Suppressor macrophage treated with lipopolysaccharide for 4 hours (primary cell): ENCODE measurements around the gene DUSP8.
"Not testable (repeated sequence)": the region's sequence is repeated elsewhere in the genome, so short reads cannot be mapped to it uniquely, and the experiment has no call there.

Source experiments
- DNase-seq: peaks from one replicate; pipeline ENCODE4 v3.0.0-alpha.2; 2020

DUSP8 gene

DNA sequence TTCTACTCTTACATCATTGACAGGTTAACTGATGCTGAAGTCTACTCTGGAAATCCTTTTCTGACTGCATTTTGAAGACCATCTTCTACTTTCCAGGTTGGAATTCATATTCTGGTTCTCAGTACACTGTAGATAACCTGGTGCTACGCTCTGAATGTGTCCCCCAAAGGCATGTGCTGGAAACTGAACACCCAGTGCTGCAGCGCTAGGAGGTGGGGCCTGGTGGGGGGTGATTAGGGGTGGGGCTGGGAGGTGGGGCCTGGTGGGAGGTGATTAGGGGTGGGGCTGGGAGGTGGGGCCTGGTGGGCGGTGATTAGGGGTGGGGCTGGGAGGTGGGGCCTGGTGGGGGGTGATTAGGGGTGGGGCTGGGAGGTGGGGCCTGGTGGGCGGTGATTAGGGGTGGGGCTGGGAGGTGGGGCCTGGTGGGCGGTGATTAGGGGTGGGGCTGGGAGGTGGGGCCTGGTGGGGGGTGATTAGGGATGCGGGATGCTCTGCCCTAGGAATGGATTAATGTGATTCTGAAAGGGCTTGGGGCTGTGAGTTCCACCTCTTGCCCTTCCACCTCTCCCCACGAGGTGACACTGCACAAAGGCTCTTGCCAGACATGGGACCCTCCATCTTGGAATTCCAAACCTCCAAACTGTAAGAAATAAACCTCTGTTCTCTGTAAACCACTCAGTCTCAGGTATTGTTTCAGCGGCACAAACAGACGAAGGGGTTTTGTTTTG is 59.4 kb downstream of the DUSP8 start:
- not testable (repeated sequence) for DNase-seq

GRCh38 chr11:1511937-1512496 is 60.1 kb downstream of the DUSP8 start:
- no peak for DNase-seq

GRCh38 chr11:1510928-1511327 is 61.1 kb downstream of the DUSP8 start:
- DNase-seq, result no peak

DNA sequence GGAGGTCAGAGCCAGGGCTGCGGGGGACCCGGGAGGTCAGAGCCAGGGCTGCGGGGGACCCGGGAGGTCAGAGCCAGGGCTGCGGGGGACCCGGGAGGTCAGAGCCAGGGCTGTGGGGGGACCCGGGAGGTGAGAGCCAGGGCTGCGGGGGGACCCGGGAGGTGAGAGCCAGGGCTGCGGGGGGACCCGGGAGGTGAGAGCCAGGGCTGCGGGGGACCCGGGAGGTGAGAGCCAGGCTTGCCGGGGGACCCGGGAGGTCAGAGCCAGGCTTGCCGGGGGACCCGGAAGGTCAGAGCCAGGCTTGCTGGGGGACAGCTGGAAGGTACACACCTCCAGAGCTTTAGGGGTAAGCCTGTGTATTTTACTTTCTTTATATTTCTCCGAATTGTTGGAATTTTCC is 61.7 kb downstream of the DUSP8 start:
- DNase-seq, result not testable (repeated sequence)

DNA sequence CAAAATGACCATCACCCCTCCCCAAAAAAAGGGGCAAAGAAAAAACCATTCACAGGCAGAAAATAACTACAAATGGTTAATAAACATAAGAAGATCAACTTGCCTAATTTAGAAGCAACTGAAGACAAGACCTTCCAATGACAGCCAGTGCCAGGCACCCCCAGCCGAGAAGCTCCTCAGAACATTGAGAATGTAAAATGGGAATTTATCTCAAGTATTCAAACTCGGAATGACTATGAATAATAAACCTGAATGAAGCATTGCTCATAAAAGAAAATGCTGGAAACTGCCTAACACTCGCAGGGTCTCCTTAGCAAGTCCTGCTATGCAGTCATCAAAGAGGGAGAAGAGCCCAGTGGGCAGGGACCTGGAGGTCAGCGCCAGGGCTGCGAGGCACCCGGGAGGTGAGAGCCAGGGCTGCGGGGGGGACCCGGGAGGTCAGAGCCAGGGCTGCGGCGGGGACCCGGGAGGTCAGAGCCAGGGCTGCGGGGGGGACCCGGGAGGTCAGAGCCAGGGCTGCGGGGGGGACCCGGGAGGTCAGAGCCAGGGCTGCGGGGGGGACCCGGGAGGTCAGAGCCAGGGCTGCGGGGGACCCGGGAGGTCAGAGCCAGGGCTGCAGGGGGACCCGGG is 62.3 kb downstream of the DUSP8 start:
- DNase-seq, result no peak

DNA sequence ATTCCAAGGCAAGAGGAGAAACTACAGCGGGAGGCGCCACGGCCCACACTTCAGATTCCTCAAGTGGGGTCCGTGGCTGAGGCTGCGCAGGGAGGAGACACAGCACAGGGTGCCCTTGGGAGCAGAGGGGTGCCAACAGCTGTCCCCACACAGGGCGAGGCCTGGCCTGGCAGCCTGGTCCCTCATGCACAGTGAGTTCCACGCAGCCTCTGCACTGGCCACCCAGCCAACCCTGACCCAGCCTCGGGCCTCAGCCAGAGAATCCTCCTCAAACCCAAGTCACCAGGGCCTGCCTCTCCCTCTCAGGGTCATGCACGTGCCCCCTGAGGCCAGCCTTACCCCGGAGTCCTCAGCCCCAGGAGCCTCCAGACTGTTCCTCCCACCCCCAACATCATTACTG is 63.1 kb downstream of the DUSP8 start:
- DNase-seq, result no peak

- DNase-seq, result no peak
These were observed 63.6 kb downstream of the DUSP8 start for GRCh38 chr11:1508491-1508891.

GRCh38 chr11:1507381-1508140 is 64.5 kb downstream of the DUSP8 start:
- no peak for DNase-seq

GRCh38 chr11:1506981-1507380 is 65.1 kb downstream of the DUSP8 start:
- DNase-seq, result no peak

GRCh38 chr11:1505480-1505879 is 66.6 kb downstream of the DUSP8 start:
- DNase-seq, result no peak

- no peak for DNase-seq
These were observed 67.3 kb downstream of the DUSP8 start for GRCh38 chr11:1504581-1505290.

GRCh38 chr11:1504138-1504537 is 67.9 kb downstream of the DUSP8 start:
- DNase-seq, result no peak
